K562 (cell line): ENCODE data around the gene GLMP. TPM values are rescaled to one million over a fixed set of nuclear protein-coding genes. Genes with fewer than 3 reads are reported as not detected.

Experiments used
- CBFA2T3 ChIP-seq: fragments of 450-650 bp; IDR thresholded peaks from 2 replicates; pipeline ENCODE4 v1.6.1; 2017
- DDX20 ChIP-seq: fragments of 450-650 bp; IDR thresholded peaks from 2 replicates; pipeline ENCODE4 v1.6.1; 2016; ENCODE audit warnings: missing genetic modification characterization, low read depth, mild to moderate bottlenecking, missing compliant biosample characterization, moderate library complexity
- MAZ ChIP-seq, 2 experiments: fragments of 450-650 bp in 1 of 2; sonication (generic) in 1 of 2; formaldehyde crosslinking; IDR thresholded peaks in 1 of 2; conservative IDR thresholded peaks in 1 of 2; 2 replicates each; pipeline versions ENCODE4 v1.4.0 to v1.5.0; 2020; ENCODE audit warnings: mild to moderate bottlenecking in 1 of 2, missing genetic modification reagents in 1 of 2
- MEF2D ChIP-seq: conservative IDR thresholded peaks from 2 replicates; pipeline ENCODE4 v1.6.1; 2016; ENCODE audit warnings: low read depth, missing genetic modification characterization, missing compliant biosample characterization
- NCOA1 ChIP-seq: fragments of 450-650 bp; IDR thresholded peaks from 2 replicates; pipeline ENCODE4 v1.6.1; 2016; ENCODE audit warnings: low read depth
- NRF1 ChIP-seq, 2 experiments: fragments of 450-650 bp; IDR thresholded peaks in 1 of 2; conservative IDR thresholded peaks in 1 of 2; 2 replicates each; pipeline ENCODE4 v1.6.1; 2014; ENCODE audit warnings: mild to moderate bottlenecking in 2 of 2
- PKNOX1 ChIP-seq: fragments of 450-650 bp; IDR thresholded peaks from 2 replicates; pipeline ENCODE4 v1.6.1; 2016
- PTBP1 ChIP-seq: fragments of 200-400 bp; formaldehyde crosslinking; IDR thresholded peaks from 2 replicates; pipeline ENCODE4 v1.6.1; 2017; ENCODE audit warnings: low read depth, low read length
- RBM25 ChIP-seq: fragments of 200-400 bp; formaldehyde crosslinking; IDR thresholded peaks from 2 replicates; pipeline ENCODE4 v1.6.1; 2018; ENCODE audit warnings: low read length, low read depth, moderate library complexity; ENCODE audit not compliant: severe bottlenecking
- SMC3 ChIP-seq: conservative IDR thresholded peaks from 2 replicates; pipeline ENCODE4 v1.6.1; 2011; ENCODE audit warnings: low read depth, low read length, improper control_type of control experiment; ENCODE audit not compliant: insufficient read depth
- TRIM24 ChIP-seq, 2 experiments: fragments of 450-650 bp; IDR thresholded peaks; 2 replicates each; pipeline ENCODE4 v1.6.1; 2016
- ZC3H11A ChIP-seq: IDR thresholded peaks from 2 replicates; pipeline ENCODE4 v1.6.1; 2012; ENCODE audit warnings: low read depth, low read length, improper control_type of control experiment
- polyA plus RNA-seq, 8 experiments: library from polyadenylated mRNA; depleted of rRNA in 4 of 8; stranded (reverse) in 5 of 8; unstranded in 3 of 8; fragments of >200 nt; fragmentation: Nextera tagmentation in 2 of 8; fragmentation: Illumina TruSeq in 1 of 8; extraction: Ambion mirVana in 2 of 8; extraction: Trizol in 1 of 8; gene quantifications; 2 replicates each; pipeline versions ENCODE4 v1.2.1 to v1.2.3, GENCODE V29; 2011 to 2014; ENCODE audit warnings: inconsistent platforms in 1 of 8, missing spikeins in 1 of 8
- total RNA-seq, 7 experiments: library from RNA; depleted of rRNA in 6 of 7; stranded (reverse); fragments of >200 nt in 6 of 7; fragmentation: Illumina TruSeq in 2 of 7; extraction: Trizol in 2 of 7; gene quantifications; 2 replicates each; pipeline versions ENCODE4 v1.2.1 to v1.2.3, GENCODE V29; 2011 to 2021; ENCODE audit warnings: low replicate concordance in 1 of 7
- TF ChIP-seq, protein P1 (sequence below): fragments of 450-650 bp; conservative IDR thresholded peaks from 2 replicates; pipeline ENCODE4 v1.6.1; 2016; ENCODE audit warnings: missing genetic modification characterization, low read depth, mild to moderate bottlenecking, control low read depth, missing compliant biosample characterization
- TF ChIP-seq, protein P2 (sequence below): fragments of 450-650 bp; IDR thresholded peaks from 2 replicates; pipeline ENCODE4 v1.6.1; 2016; ENCODE audit warnings: low read depth
- TF ChIP-seq, protein P3 (sequence below): sonication (generic); formaldehyde crosslinking; IDR thresholded peaks from 2 replicates; pipeline ENCODE4 v1.8.0; 2022; ENCODE audit warnings: mild to moderate bottlenecking, missing genetic modification reagents

GLMP gene
- total and polyA plus RNA-seq, 9 of the 15 experiments (the other 6 are each of a cell fraction or from before 2014, with no cell fraction given), result 8.3 to 28.2 (median 22.4) TPM

DNA sequence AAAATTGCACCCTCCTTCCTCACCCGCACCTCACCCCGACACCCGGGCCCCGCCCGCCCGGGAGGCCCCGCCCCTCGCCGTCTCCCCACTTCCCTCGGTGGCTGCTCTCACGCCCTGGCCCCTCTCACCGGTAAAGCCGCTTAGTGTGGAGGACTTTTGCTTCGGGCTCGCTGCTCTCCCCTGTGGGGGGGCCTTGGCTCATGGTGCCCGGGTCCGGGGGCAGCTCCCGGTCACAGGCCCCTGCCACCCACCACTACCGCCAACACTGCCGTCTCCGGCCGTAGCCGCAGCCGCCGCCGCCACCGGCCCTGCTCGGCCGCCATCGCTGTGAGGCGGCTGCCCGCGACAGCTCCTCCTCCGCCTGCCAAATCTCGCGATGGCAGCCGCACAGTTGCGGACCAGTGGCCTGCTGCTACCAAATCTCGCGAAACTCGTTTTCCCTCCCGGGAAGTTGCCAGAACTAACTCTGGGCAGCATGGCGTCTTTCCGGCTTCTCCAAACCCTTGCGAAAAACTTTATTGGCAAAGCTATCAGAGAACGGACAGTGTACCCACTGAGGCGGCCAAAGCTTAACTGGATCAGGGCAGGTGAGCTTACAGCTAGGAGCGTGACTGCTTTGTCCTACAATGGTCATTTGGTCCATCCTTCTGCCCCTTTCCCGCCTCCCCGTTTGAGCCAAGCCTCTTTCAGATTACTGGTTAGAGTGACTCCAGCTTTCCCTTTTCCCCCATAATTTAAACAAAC, 12.8 kb downstream of the GLMP start, which contains the start of gene SMG5 (continued):
- TF ChIP-seq, protein P1, sequence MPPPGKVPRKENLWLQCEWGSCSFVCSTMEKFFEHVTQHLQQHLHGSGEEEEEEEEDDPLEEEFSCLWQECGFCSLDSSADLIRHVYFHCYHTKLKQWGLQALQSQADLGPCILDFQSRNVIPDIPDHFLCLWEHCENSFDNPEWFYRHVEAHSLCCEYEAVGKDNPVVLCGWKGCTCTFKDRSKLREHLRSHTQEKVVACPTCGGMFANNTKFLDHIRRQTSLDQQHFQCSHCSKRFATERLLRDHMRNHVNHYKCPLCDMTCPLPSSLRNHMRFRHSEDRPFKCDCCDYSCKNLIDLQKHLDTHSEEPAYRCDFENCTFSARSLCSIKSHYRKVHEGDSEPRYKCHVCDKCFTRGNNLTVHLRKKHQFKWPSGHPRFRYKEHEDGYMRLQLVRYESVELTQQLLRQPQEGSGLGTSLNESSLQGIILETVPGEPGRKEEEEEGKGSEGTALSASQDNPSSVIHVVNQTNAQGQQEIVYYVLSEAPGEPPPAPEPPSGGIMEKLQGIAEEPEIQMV (tag), result no peak
- peak; percentile 84 to 92 for TF ChIP-seq MAZ (CRISPR knock-in tag; conservative IDR thresholded peaks at IDR 0.05 in 1 of 2, IDR thresholded peaks at IDR 0.05 in 1 of 2)
- TF ChIP-seq SMC3, result no peak
- TF ChIP-seq, protein P2, sequence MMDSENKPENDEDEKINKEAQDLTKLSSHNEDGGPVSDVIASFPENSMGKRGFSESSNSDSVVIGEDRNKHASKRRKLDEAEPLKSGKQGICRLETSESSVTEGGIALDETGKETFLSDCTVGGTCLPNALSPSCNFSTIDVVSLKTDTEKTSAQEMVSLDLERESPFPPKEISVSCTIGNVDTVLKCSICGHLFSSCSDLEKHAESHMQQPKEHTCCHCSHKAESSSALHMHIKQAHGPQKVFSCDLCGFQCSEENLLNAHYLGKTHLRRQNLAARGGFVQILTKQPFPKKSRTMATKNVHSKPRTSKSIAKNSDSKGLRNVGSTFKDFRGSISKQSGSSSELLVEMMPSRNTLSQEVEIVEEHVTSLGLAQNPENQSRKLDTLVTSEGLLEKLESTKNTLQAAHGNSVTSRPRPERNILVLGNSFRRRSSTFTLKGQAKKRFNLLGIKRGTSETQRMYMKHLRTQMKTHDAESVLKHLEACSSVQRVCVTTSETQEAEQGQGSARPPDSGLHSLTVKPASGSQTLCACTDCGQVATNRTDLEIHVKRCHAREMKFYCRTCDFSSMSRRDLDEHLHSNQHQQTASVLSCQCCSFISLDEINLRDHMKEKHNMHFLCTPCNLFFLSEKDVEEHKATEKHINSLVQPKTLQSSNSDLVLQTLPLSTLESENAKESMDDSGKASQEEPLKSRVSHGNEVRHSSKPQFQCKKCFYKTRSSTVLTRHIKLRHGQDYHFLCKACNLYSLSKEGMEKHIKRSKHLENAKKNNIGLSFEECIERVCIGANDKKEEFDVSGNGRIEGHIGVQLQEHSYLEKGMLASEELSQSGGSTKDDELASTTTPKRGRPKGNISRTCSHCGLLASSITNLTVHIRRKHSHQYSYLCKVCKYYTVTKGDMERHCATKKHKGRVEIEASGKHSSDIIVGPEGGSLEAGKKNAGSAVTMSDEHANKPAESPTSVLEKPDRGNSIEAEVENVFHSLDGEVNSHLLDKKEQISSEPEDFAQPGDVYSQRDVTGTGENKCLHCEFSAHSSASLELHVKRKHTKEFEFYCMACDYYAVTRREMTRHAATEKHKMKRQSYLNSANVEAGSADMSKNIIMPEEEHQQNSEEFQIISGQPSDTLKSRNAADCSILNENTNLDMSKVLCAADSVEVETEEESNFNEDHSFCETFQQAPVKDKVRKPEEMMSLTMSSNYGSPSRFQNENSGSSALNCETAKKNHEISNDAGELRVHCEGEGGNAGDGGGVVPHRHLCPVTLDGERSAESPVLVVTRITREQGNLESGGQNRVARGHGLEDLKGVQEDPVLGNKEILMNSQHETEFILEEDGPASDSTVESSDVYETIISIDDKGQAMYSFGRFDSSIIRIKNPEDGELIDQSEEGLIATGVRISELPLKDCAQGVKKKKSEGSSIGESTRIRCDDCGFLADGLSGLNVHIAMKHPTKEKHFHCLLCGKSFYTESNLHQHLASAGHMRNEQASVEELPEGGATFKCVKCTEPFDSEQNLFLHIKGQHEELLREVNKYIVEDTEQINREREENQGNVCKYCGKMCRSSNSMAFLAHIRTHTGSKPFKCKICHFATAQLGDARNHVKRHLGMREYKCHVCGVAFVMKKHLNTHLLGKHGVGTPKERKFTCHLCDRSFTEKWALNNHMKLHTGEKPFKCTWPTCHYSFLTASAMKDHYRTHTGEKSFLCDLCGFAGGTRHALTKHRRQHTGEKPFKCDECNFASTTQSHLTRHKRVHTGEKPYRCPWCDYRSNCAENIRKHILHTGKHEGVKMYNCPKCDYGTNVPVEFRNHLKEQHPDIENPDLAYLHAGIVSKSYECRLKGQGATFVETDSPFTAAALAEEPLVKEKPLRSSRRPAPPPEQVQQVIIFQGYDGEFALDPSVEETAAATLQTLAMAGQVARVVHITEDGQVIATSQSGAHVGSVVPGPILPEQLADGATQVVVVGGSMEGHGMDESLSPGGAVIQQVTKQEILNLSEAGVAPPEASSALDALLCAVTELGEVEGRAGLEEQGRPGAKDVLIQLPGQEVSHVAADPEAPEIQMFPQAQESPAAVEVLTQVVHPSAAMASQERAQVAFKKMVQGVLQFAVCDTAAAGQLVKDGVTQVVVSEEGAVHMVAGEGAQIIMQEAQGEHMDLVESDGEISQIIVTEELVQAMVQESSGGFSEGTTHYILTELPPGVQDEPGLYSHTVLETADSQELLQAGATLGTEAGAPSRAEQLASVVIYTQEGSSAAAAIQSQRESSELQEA, result peak; percentile 89
- TF ChIP-seq RBM25, result peak; percentile 97
- no peak for TF ChIP-seq NCOA1
- no peak for TF ChIP-seq MEF2D (tag)
- TF ChIP-seq CBFA2T3, result no peak
- no peak for TF ChIP-seq ZC3H11A
- no peak for TF ChIP-seq PTBP1
- TF ChIP-seq TRIM24 (IDR thresholded peaks at IDR 0.05), result no peak
- TF ChIP-seq DDX20 (tag), result no peak
- TF ChIP-seq NRF1 (conservative IDR thresholded peaks at IDR 0.05 in 1 of 2, IDR thresholded peaks at IDR 0.05 in 1 of 2), result peak; percentile 10 to 62; a peak in 3 of 4 replicates
- peak; percentile 57; the same call in 1 of the 2 replicates for TF ChIP-seq PKNOX1
- TF ChIP-seq, protein P3, sequence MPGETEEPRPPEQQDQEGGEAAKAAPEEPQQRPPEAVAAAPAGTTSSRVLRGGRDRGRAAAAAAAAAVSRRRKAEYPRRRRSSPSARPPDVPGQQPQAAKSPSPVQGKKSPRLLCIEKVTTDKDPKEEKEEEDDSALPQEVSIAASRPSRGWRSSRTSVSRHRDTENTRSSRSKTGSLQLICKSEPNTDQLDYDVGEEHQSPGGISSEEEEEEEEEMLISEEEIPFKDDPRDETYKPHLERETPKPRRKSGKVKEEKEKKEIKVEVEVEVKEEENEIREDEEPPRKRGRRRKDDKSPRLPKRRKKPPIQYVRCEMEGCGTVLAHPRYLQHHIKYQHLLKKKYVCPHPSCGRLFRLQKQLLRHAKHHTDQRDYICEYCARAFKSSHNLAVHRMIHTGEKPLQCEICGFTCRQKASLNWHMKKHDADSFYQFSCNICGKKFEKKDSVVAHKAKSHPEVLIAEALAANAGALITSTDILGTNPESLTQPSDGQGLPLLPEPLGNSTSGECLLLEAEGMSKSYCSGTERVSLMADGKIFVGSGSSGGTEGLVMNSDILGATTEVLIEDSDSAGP, result 0 out of 2 replicates have a peak, but pooled peaks have one; percentile 57
